Mesenchymal stem cell (in vitro differentiated cells and primary cell): ENCODE measurements around the gene MOV10L1.

Experiments used
- DNase-seq: peaks from one replicate; pipeline ENCODE4 v3.0.0-alpha.2; 2013
- H2AFZ ChIP-seq: one replicate; pipeline ENCODE4 v1.6.1; 2013; ENCODE audit warnings: low read depth, mild to moderate bottlenecking, control low read depth, inconsistent platforms, low read length, moderate library complexity
- H2AK5ac ChIP-seq: 2 replicates; pipeline ENCODE4 v1.6.1; 2013; ENCODE audit warnings: low read length, moderate library complexity, mild to moderate bottlenecking, inconsistent platforms; ENCODE audit not compliant: severe bottlenecking
- H2BK120ac ChIP-seq: one replicate; pipeline ENCODE4 v1.6.1; 2013; ENCODE audit warnings: low read depth, mild to moderate bottlenecking, inconsistent platforms, low read length, moderate library complexity
- H2BK12ac ChIP-seq, 2 experiments: one replicate each; pipeline ENCODE4 v1.6.1; 2013; ENCODE audit warnings: inconsistent platforms in 2 of 2, low read length in 2 of 2, mild to moderate bottlenecking in 2 of 2, moderate library complexity in 2 of 2, control low read depth in 1 of 2
- H2BK15ac ChIP-seq: one replicate; pipeline ENCODE4 v1.6.1; 2013; ENCODE audit warnings: mild to moderate bottlenecking, low read depth, inconsistent platforms; ENCODE audit not compliant: poor library complexity, severe bottlenecking
- H2BK5ac ChIP-seq: 2 replicates; pipeline ENCODE4 v1.6.1; 2013; ENCODE audit warnings: low read depth, mild to moderate bottlenecking, low read length, control low read depth, inconsistent platforms; ENCODE audit not compliant: poor library complexity, severe bottlenecking
- H3K14ac ChIP-seq, 2 experiments: one replicate each; pipeline ENCODE4 v1.6.1; 2013; ENCODE audit warnings: inconsistent platforms in 2 of 2, low read length in 2 of 2, control low read depth in 1 of 2, mild to moderate bottlenecking in 1 of 2, moderate library complexity in 1 of 2
- H3K18ac ChIP-seq, 2 experiments: one replicate each; pipeline ENCODE4 v1.6.1; 2013; ENCODE audit warnings: inconsistent platforms in 2 of 2, low read length in 2 of 2, control low read depth in 1 of 2, low read depth in 1 of 2, mild to moderate bottlenecking in 1 of 2
- H3K23ac ChIP-seq, 2 experiments: one replicate each; pipeline ENCODE4 v1.6.1; 2013; ENCODE audit warnings: inconsistent platforms in 2 of 2, low read length in 2 of 2, mild to moderate bottlenecking in 2 of 2, moderate library complexity in 2 of 2, control low read depth in 1 of 2
- H3K27ac ChIP-seq: 2 replicates; pipeline ENCODE4 v1.5.1; 2013; ENCODE audit warnings: mild to moderate bottlenecking, moderate library complexity, low read length, control low read depth, inconsistent platforms; ENCODE audit not compliant: poor library complexity, severe bottlenecking
- H3K27me3 ChIP-seq, 2 experiments: 2 replicates each; pipeline versions ENCODE4 v1.6.1 to v1.7.0; 2013; ENCODE audit warnings: low read length in 2 of 2, mild to moderate bottlenecking in 2 of 2, moderate library complexity in 2 of 2, control low read depth in 1 of 2, inconsistent platforms in 1 of 2; ENCODE audit not compliant: control insufficient read depth in 1 of 2, insufficient read depth in 1 of 2
- H3K36me3 ChIP-seq, 2 experiments: 2 replicates each; pipeline versions ENCODE4 v1.6.1 to v1.7.0; 2013; ENCODE audit warnings: low read length in 2 of 2, control low read depth in 1 of 2, inconsistent platforms in 1 of 2, low read depth in 1 of 2, mild to moderate bottlenecking in 1 of 2; ENCODE audit not compliant: insufficient read depth in 2 of 2, control insufficient read depth in 1 of 2
- H3K4ac ChIP-seq, 2 experiments: one replicate each; pipeline ENCODE4 v1.6.1; 2013; ENCODE audit warnings: inconsistent platforms in 2 of 2, low read length in 2 of 2, mild to moderate bottlenecking in 2 of 2, moderate library complexity in 2 of 2, control low read depth in 1 of 2, low read depth in 1 of 2
- H3K4me1 ChIP-seq: 2 replicates; pipeline ENCODE4 v1.6.1; 2013; ENCODE audit warnings: low read depth, low read length, control low read depth; ENCODE audit not compliant: control insufficient read depth, insufficient read depth
- H3K4me2 ChIP-seq: 2 replicates; pipeline ENCODE4 v1.6.1; 2013; ENCODE audit warnings: low read length, mild to moderate bottlenecking, inconsistent platforms; ENCODE audit not compliant: poor library complexity, severe bottlenecking
- H3K4me3 ChIP-seq, 2 experiments: 2 replicates each; pipeline versions ENCODE4 v1.5.1 to v1.7.0; 2013; ENCODE audit warnings: low read length in 2 of 2, mild to moderate bottlenecking in 2 of 2, control low read depth in 1 of 2, low read depth in 1 of 2; ENCODE audit not compliant: insufficient read depth in 1 of 2
- H3K79me1 ChIP-seq: replicated peaks from 2 replicates; pipeline ENCODE4 v1.6.1; 2013; ENCODE audit warnings: mild to moderate bottlenecking, control low read depth, low read length, inconsistent platforms; ENCODE audit not compliant: poor library complexity, severe bottlenecking
- H3K9ac ChIP-seq: 2 replicates; pipeline ENCODE4 v1.7.0; 2013; ENCODE audit warnings: mild to moderate bottlenecking, low read length, moderate library complexity
- H3K9me3 ChIP-seq: 2 replicates; pipeline ENCODE4 v1.7.0; 2013; ENCODE audit warnings: mild to moderate bottlenecking, low read length; ENCODE audit not compliant: control insufficient read depth
- H4K8ac ChIP-seq: one replicate; pipeline ENCODE4 v1.6.1; 2013; ENCODE audit warnings: inconsistent platforms, mild to moderate bottlenecking, low read length, moderate library complexity
- H4K91ac ChIP-seq: one replicate; pipeline ENCODE4 v1.6.1; 2013; ENCODE audit warnings: mild to moderate bottlenecking, low read length, inconsistent platforms
- WGBS: methylation state at CpG from one replicate; pipeline ENCODE4 v1.1.7; 2013; ENCODE audit warnings: mixed read lengths; 5-methylcytosine and 5-hydroxymethylcytosine counted together

MOV10L1 gene

DNA sequence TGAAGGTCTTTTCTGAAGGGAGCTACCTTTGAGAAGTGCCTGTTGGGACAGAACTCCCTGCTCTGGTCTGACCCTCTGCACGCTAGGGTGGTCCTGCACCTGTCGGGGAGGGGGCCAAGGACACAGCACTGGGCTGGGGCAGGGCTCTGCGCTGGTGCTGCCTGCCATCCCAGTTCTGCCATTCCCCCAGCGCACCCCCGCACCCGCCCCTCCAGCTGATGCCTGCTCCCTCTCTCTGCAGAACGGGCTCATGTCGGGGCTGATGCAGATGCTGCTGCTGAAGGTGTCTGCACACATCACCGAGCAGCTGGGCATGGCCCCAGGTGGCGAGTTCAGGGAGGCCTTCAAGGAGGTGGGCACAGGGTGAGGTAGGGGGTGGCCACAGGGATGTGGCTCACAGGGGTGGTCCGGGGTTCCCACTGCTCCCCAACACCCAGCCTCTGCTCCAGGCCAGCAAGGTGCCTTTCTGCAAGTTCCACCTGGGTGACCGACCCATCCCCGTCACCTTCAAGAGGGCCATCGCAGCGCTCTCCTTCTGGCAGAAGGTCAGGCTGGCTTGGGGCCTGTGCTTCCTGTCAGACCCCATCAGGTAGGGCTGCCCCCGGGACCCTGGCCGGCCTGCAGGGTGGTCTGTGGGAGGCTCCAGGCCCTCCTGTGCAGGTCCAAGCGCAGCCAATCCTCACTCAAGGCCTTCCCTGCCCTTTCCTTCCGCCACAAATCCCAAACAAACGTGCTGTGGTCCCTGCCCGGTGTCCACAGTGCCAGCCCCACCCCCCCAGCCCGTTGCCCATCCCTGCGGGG is 107.4 kb downstream of the MOV10L1 start:
- WGBS: 91% methylated on average over 23 of the region's 23 CpGs
- H2AFZ ChIP-seq: no peak overlapping the region
- H3K36me3 ChIP-seq: peaks cover 25 to 70% of the 10 kb centered on the region in 2 experiments
- H4K8ac ChIP-seq: no peak overlapping the region
- no peak overlapping the region for H4K91ac ChIP-seq
- H3K79me1 ChIP-seq: peaks cover 38% of the 10 kb centered on the region
- no peak overlapping the region for H3K4me3 ChIP-seq
- no peaks in the 10 kb centered on the region for H3K27me3 ChIP-seq
- H3K9me3 ChIP-seq: no peaks in the 10 kb centered on the region
- no peak overlapping the region for H3K18ac ChIP-seq
- H3K27ac ChIP-seq: no peak overlapping the region
- H3K14ac ChIP-seq: no peak overlapping the region
- no peak overlapping the region for H2BK120ac ChIP-seq
- no peak overlapping the region for H3K23ac ChIP-seq
- H2BK5ac ChIP-seq: no peak overlapping the region
- H3K4me2 ChIP-seq: no peak overlapping the region
- no peak overlapping the region for H2BK12ac ChIP-seq
- H3K4ac ChIP-seq: no peak overlapping the region
- no peak overlapping the region for H3K9ac ChIP-seq
- no peak overlapping the region for H2BK15ac ChIP-seq
- H2AK5ac ChIP-seq: no peak overlapping the region
- peaks cover 24% of the 10 kb centered on the region for H3K4me1 ChIP-seq
- no peak for DNase-seq

GRCh38 chr22:50197856-50198623 is 108.2 kb downstream of the MOV10L1 start:
- Histone ChIP-seq H2AFZ (no peak overlapping the region), H3K23ac (no peak overlapping the region), H3K9me3 (no peaks in the 10 kb centered on the region), H2BK5ac (no peak overlapping the region), H2BK12ac (no peak overlapping the region), H3K79me1 (peaks cover 34% of the 10 kb centered on the region), H3K4ac (no peak overlapping the region), H2BK120ac (no peak overlapping the region), H3K4me3 (no peak overlapping the region), H2AK5ac (no peak overlapping the region), H4K91ac (peak overlapping the region; percentile 6), H3K14ac (no peak overlapping the region), H3K27ac (no peak overlapping the region), H3K36me3 (peaks cover 26 to 62% of the 10 kb centered on the region in 2 experiments), H2BK15ac (no peak overlapping the region), H3K4me2 (no peak overlapping the region), H4K8ac (no peak overlapping the region), H3K9ac (no peak overlapping the region), H3K4me1 (peaks cover 21% of the 10 kb centered on the region), H3K18ac (no peak overlapping the region), H3K27me3 (no peaks in the 10 kb centered on the region)
- WGBS: 96% methylated on average over 58 of the region's 61 CpGs
- no peak for DNase-seq

DNA sequence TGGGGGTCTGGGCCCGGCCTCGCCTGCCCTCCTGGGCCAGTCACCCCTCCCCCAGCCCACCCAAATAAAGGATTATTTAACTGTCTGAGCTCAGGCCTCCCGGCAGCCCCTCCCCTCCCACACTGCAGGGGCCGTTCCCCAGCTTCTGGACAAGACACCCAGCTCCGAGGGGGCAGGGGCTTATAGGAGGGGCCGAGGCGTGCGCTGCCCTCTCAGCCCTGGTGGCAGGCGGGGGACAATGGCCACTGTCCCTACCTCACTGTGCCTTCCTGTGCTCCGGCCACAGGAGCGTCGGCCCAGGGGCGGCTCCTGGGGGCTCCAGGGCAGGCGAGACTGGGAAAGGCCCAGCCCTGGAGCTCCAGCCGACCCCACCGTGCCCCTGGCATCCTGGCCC is 108.8 kb downstream of the MOV10L1 start:
- Histone ChIP-seq H3K27ac (no peak overlapping the region), H3K9ac (no peak overlapping the region), H2BK15ac (no peak overlapping the region), H3K23ac (no peak overlapping the region), H2BK5ac (no peak overlapping the region), H4K8ac (no peak overlapping the region), H2BK12ac (no peak overlapping the region), H3K4me2 (no peak overlapping the region), H3K27me3 (no peaks in the 10 kb centered on the region), H2AK5ac (no peak overlapping the region), H4K91ac (no peak overlapping the region), H3K9me3 (no peaks in the 10 kb centered on the region), H2BK120ac (no peak overlapping the region), H3K4me3 (no peak overlapping the region), H3K14ac (no peak overlapping the region), H3K18ac (no peak overlapping the region), H2AFZ (no peak overlapping the region), H3K79me1 (peaks cover 32% of the 10 kb centered on the region), H3K4ac (no peak overlapping the region), H3K36me3 (peaks cover 32 to 56% of the 10 kb centered on the region in 2 experiments), H3K4me1 (peaks cover 21% of the 10 kb centered on the region)
- no peak for DNase-seq
- WGBS: 98% methylated on average over 14 of the region's 16 CpGs

DNA sequence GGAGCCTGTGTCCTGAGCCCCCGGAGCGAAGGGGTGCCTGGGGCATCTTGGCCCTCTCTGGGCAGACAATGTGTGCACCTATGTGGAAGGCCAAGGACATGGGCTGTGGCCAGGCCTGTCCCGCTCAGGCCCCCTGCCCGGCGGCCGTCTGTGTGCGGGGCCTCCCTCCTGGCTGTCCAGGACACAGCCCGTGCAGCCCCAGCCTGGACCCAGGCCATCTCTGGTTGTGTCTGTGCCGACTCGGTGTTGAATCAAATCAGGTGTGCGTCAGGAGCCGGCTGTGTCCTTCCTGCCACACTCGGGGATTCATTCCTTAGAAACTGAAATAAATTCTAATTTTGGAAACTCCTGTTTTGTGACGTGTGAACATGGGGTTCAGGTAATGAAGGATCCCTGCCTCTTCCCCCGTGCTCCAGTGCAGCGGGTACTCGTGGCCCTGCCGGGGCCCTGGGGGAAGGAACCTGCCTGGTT is 109.5 kb downstream of the MOV10L1 start:
- H3K4me1 ChIP-seq: peaks cover 21% of the 10 kb centered on the region
- H3K79me1 ChIP-seq: peaks cover 26% of the 10 kb centered on the region
- H3K4me2 ChIP-seq: no peak overlapping the region
- H2BK15ac ChIP-seq: no peak overlapping the region
- no peak overlapping the region for H4K8ac ChIP-seq
- peak overlapping the region; percentile 81 for H3K9ac ChIP-seq
- H3K27me3 ChIP-seq: no peaks in the 10 kb centered on the region
- no peak for DNase-seq
- no peak overlapping the region for H3K14ac ChIP-seq
- no peak overlapping the region for H2AK5ac ChIP-seq
- H3K4me3 ChIP-seq: peak overlapping the region in 1 of 2 experiments; percentile 78
- peak overlapping the region in 1 of 2 experiments; percentile 24 for H3K4ac ChIP-seq
- H3K36me3 ChIP-seq: peaks cover 28 to 49% of the 10 kb centered on the region in 2 experiments
- H3K27ac ChIP-seq: no peak overlapping the region
- H2BK12ac ChIP-seq: no peak overlapping the region
- H2BK5ac ChIP-seq: no peak overlapping the region
- no peak overlapping the region for H3K23ac ChIP-seq
- no peak overlapping the region for H2BK120ac ChIP-seq
- no peaks in the 10 kb centered on the region for H3K9me3 ChIP-seq
- H4K91ac ChIP-seq: no peak overlapping the region
- H3K18ac ChIP-seq: no peak overlapping the region
- 94% methylated on average over 18 of the region's 18 CpGs for WGBS
- no peak overlapping the region for H2AFZ ChIP-seq
